Upper lobe of left lung (tissue), 6 donors: ENCODE measurements around the gene KLF7. TPM values are rescaled to one million over a fixed set of nuclear protein-coding genes. Genes with fewer than 3 reads are reported as not detected.

Experiments
- ATAC-seq, 2 donors: fragments of 200-7000 bp; cut with Tn5 transposase; one replicate each; pipeline ENCODE4 v1.9.1; 2022; ENCODE audit warnings: mild to moderate bottlenecking in 2 of 2, moderate library complexity in 2 of 2; ENCODE audit not compliant: low FRiP score in 2 of 2
- DNase-seq, 2 donors: peaks; one replicate each; pipeline ENCODE4 v3.0.0-alpha.2; 2019 to 2020
- H3K27ac ChIP-seq, 4 donors: fragments of 200-600 bp; sonication (generic); one replicate each; pipeline ENCODE4 v1.5.1; 2016 to 2019
- H3K27me3 ChIP-seq, 4 donors: fragments of 200-600 bp; sonication (generic); one replicate each; pipeline ENCODE4 v1.5.1; 2017 to 2019
- H3K36me3 ChIP-seq, 4 donors: fragments of 200-600 bp; sonication (generic); one replicate each; pipeline ENCODE4 v1.5.1; 2016 to 2019
- H3K4me1 ChIP-seq, 4 donors: fragments of 200-600 bp; sonication (generic); one replicate each; pipeline ENCODE4 v1.5.1; 2018 to 2019
- H3K4me3 ChIP-seq, 4 donors: fragments of 200-600 bp; sonication (generic); one replicate each; pipeline ENCODE4 v1.5.1; 2017 to 2019; ENCODE audit warnings: mild to moderate bottlenecking in 2 of 4, moderate library complexity in 1 of 4
- H3K9me3 ChIP-seq, 4 donors: fragments of 200-600 bp; sonication (generic); one replicate each; pipeline ENCODE4 v1.5.1; 2018 to 2019
- EP300 ChIP-seq, 4 donors: sonication (generic); formaldehyde crosslinking; IDR thresholded peaks; one replicate each; pipeline ENCODE4 v1.5.1; 2017; ENCODE audit warnings: antibody characterized with exemption in 4 of 4, control low read depth in 2 of 4
- POLR2A ChIP-seq, 4 donors: fragments of 450-650 bp; IDR thresholded peaks; one replicate each; pipeline ENCODE4 v1.5.1; 2016 to 2017; ENCODE audit warnings: antibody characterized with exemption in 4 of 4, mild to moderate bottlenecking in 2 of 4
- POLR2AphosphoS5 ChIP-seq, 2 donors: sonication (generic); formaldehyde crosslinking; IDR thresholded peaks; one replicate each; pipeline ENCODE4 v1.5.1; 2017; ENCODE audit warnings: antibody characterized with exemption in 2 of 2
- WGBS, 2 donors: methylation state at CpG; one replicate each; pipeline ENCODE4 v1.1.5; 2017 to 2018; 5-methylcytosine and 5-hydroxymethylcytosine counted together
- total RNA-seq, 6 donors: library from RNA; depleted of rRNA in 4 of 6; stranded (reverse); fragments of >200 nt in 4 of 6; gene quantifications; one replicate each; pipeline versions ENCODE4 v1.1.0 to v1.2.1, GENCODE V29; 2016 to 2021
- TF ChIP-seq, protein P1 (sequence below), 6 experiments: fragments of 450-650 bp in 4 of 6; fragments of 200-600 bp in 2 of 6; sonication (generic) in 2 of 6; IDR thresholded peaks; one replicate each; pipeline ENCODE4 v1.5.1; 2016 to 2019; ENCODE audit warnings: antibody characterized with exemption in 6 of 6
- donor health status: DM: no; HTN: no; CAD: no; lungs with moderate emphysema.
- donor health status: DM: no; HTN: yes; CAD: no; lungs with severe emphysema.

Gene KLF7
- 10 to 100 TPM; 15.4 to 50.5 (median 22.4) TPM for total RNA-seq

DNA sequence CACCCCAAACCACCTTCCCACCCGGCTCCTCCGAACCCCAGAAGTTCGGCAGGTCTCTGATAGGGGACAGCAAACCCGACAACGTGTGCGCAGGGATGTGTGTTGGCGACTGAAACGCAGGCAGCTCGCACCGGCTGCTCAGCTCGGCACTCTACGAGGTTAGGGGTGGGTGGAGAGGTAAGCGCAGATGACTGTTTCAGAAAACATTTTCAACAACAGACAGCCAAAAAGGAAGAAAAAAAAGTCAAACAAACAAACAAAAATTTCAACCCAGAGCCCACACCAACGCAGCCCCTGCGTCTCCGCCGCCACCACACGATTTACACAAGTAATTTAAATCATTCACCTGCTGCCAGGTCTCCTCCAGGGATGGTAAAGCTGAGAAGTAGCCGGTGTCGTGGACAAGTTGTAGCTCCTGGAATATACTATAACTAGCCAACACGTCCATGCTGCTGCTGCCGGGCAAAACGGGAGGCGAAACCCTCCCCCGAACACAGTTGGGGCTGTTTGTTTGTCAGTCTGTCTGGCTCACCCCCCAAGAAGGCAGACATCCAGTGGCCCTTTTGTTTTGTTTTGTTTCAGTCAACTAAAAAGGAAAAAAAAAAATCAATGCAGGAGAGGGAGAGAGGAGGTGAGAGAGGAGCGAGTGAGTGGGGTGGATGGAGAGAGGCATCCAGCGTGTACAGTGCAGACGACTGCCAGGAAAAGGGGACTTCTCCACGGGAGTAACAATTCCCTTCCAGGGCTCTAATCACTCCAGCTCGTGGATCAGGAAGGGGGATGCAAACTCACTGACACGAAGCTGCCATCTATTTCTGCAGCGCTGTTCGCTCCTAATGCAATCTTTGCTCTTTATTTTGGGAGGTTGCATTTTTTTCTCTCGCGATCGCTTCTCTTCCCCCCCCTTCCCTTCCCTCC lies at the start of gene KLF7:
TSS of gene KLF7 (minus strand) at position 828 of the 918 bp plus-strand sequence. CDS start at position 448, 380 bp downstream.
- peaks cover 37 to 39% (median 38%) of the 10 kb centered on the region in 4 donors for H3K4me1 ChIP-seq
- H3K9me3 ChIP-seq: no peaks in the 10 kb centered on the region
- peak within 1 kb of the TSS; percentile 59 to 69 (median 66) for H3K4me3 ChIP-seq
- ATAC-seq (peak; percentile 24 to 38), DNase-seq (peak; percentile 54 to 70)
- no peaks in the 10 kb centered on the region for H3K27me3 ChIP-seq
- H3K27ac ChIP-seq: peak within 1 kb of the TSS; percentile 100
- no peaks in the 10 kb centered on the region for H3K36me3 ChIP-seq
- WGBS, 2 donors: 0% methylated on average over 35 to 36 of the region's 36 CpGs
- peak in 3 of 4 donors; percentile 8 to 18 (median 12) for TF ChIP-seq POLR2A (IDR thresholded peaks at IDR 0.05)
- TF ChIP-seq, protein P1, sequence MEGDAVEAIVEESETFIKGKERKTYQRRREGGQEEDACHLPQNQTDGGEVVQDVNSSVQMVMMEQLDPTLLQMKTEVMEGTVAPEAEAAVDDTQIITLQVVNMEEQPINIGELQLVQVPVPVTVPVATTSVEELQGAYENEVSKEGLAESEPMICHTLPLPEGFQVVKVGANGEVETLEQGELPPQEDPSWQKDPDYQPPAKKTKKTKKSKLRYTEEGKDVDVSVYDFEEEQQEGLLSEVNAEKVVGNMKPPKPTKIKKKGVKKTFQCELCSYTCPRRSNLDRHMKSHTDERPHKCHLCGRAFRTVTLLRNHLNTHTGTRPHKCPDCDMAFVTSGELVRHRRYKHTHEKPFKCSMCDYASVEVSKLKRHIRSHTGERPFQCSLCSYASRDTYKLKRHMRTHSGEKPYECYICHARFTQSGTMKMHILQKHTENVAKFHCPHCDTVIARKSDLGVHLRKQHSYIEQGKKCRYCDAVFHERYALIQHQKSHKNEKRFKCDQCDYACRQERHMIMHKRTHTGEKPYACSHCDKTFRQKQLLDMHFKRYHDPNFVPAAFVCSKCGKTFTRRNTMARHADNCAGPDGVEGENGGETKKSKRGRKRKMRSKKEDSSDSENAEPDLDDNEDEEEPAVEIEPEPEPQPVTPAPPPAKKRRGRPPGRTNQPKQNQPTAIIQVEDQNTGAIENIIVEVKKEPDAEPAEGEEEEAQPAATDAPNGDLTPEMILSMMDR (IDR thresholded peaks at IDR 0.05): no peak
- TF ChIP-seq EP300 (IDR thresholded peaks at IDR 0.05): no peak
- peak; percentile 8 to 40 for TF ChIP-seq POLR2AphosphoS5 (IDR thresholded peaks at IDR 0.05)

DNA sequence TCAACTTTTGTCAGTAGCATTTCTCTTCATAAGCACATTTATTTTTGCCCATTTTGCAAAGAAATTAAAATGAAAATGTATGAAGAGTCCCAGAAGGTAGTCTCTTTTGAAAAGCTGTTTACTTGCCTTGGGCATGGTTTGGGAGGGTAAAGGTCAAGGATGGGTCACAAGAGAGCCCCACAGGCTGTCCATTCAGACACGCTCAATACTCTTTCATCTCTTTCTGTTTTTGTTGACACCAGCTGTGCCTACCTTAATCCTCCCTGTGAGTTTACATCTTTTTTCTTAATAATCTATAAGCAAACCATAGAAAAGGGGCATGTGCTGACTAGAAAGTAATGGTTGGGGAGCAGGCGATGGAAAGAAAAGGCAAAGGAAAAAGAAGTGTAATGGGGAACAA lies 49.6 kb upstream of the KLF7 start:
- TF ChIP-seq POLR2AphosphoS5 (IDR thresholded peaks at IDR 0.05) (no peak), EP300 (IDR thresholded peaks at IDR 0.05) (no peak), POLR2A (IDR thresholded peaks at IDR 0.05) (no peak)
- TF ChIP-seq, protein P1 (IDR thresholded peaks at IDR 0.05): no peak
- no peak for ATAC-seq
- 88 to 93% methylated on average over 2 of the region's 2 CpGs for WGBS, 2 donors

DNA sequence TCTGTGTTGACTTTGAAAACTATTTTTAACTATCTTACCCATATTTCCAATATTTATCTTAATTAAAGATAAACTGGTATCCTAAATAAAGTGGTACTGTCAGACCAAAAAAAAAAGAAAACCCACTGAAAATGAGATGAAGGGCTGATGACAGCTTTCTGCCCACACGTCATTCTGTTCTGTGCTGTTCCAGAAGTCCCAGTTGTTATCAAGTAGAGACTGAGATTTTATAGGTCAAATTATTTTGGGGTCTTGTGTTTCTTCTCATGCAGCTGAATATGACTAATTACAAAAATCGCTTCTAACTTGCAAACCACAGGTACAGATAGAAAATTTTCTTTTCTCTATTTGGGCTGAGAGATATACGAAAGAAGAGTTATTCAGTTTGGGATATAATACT lies 48.7 kb upstream of the KLF7 start:
- WGBS, 2 donors: 87% methylated on average over 3 of the region's 3 CpGs
- TF ChIP-seq POLR2AphosphoS5 (IDR thresholded peaks at IDR 0.05) (no peak), POLR2A (IDR thresholded peaks at IDR 0.05) (no peak), EP300 (IDR thresholded peaks at IDR 0.05) (no peak)
- TF ChIP-seq, protein P1 (IDR thresholded peaks at IDR 0.05): no peak
- ATAC-seq: no peak

More for the DNA sequence above, 49.6 kb upstream of the KLF7 start:
- no peaks in the 10 kb centered on the region for H3K4me1 ChIP-seq
- DNase-seq: no peak
- no peak overlapping the region for H3K4me3 ChIP-seq
- H3K36me3 ChIP-seq: no peaks in the 10 kb centered on the region
- no peaks in the 10 kb centered on the region for H3K27me3 ChIP-seq
- no peak overlapping the region for H3K27ac ChIP-seq
- no peaks in the 10 kb centered on the region for H3K9me3 ChIP-seq

DNA sequence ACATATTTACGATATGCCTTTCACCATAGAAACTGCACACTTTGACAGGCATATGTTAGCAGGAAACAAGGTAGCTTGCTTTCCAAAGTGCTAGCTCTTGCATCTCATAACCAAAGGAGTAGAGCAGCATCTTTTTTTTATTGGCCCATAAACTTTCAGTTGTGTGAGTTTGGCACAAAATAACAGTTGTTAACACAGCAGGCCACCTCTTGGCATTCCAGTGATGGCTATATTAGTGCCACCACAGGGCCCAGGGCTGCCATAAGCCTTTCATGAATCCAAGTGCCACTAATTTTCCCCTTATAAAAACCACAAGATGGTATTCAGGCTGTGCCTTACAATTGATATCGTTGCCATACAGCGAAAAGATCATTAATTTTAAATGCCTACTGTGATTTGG lies 40.3 kb upstream of the KLF7 start:
- no peak overlapping the region for H3K4me3 ChIP-seq
- no peak for ATAC-seq
- WGBS, 2 donors: 88 to 91% methylated on average over 3 of the region's 3 CpGs
- H3K9me3 ChIP-seq: no peaks in the 10 kb centered on the region
- no peak for DNase-seq
- TF ChIP-seq, protein P1 (IDR thresholded peaks at IDR 0.05): no peak
- TF ChIP-seq POLR2AphosphoS5 (IDR thresholded peaks at IDR 0.05) (no peak), EP300 (IDR thresholded peaks at IDR 0.05) (no peak), POLR2A (IDR thresholded peaks at IDR 0.05) (no peak)
- H3K4me1 ChIP-seq: no peaks in the 10 kb centered on the region
- H3K27ac ChIP-seq: no peak overlapping the region
- H3K36me3 ChIP-seq: no peaks in the 10 kb centered on the region
- H3K27me3 ChIP-seq: no peaks in the 10 kb centered on the region

More for the DNA sequence above, 48.7 kb upstream of the KLF7 start:
- H3K4me3 ChIP-seq: no peak overlapping the region
- H3K36me3 ChIP-seq: no peaks in the 10 kb centered on the region
- H3K27me3 ChIP-seq: no peaks in the 10 kb centered on the region
- no peak for DNase-seq
- no peak overlapping the region for H3K27ac ChIP-seq
- no peaks in the 10 kb centered on the region for H3K4me1 ChIP-seq
- H3K9me3 ChIP-seq: no peaks in the 10 kb centered on the region
